Urinary bladder (tissue), 4 donors: ENCODE measurements around the gene AVEN. TPM values are rescaled to one million over a fixed set of nuclear protein-coding genes. Genes with fewer than 3 reads are reported as not detected.

Experiments
- DNase-seq: peaks from one replicate; pipeline ENCODE4 v3.0.0-alpha.2; 2015; ENCODE audit errors: extremely low spot score
- H3K27ac ChIP-seq: one replicate; pipeline ENCODE4 v1.5.1; 2013; ENCODE audit warnings: low read depth, mild to moderate bottlenecking, moderate library complexity
- H3K36me3 ChIP-seq: one replicate; pipeline ENCODE4 v1.6.1; 2013; ENCODE audit warnings: mild to moderate bottlenecking, moderate library complexity; ENCODE audit not compliant: insufficient read depth
- H3K4me1 ChIP-seq: one replicate; pipeline ENCODE4 v1.6.1; 2013; ENCODE audit warnings: mild to moderate bottlenecking, moderate library complexity; ENCODE audit not compliant: insufficient read depth
- H3K4me3 ChIP-seq: one replicate; pipeline ENCODE4 v1.5.1; 2013; ENCODE audit warnings: low read depth, low read length
- WGBS: extraction: QIAGEN DNeasy Blood & Tissue Kit; methylation state at CpG from one replicate; pipeline ENCODE4 v1.1.7; 2013; 5-methylcytosine and 5-hydroxymethylcytosine counted together
- polyA plus RNA-seq: library from polyadenylated mRNA; stranded (reverse); fragments of 200-250 nt; gene quantifications from one replicate; pipeline ENCODE4 v1.2.3, GENCODE V29; 2013
- total RNA-seq: library from RNA; depleted of rRNA; stranded (reverse); fragments of >200 nt; gene quantifications from one replicate; pipeline ENCODE4 v1.2.3, GENCODE V29; 2014
- donor health status: healthy with polysubstance abuse.
- donor health status: healthy.

The AVEN gene
- total RNA-seq (16.0 TPM), polyA plus RNA-seq (15.8 TPM)

- peak within 1 kb of the TSS; percentile 99 for H3K27ac ChIP-seq
- peak within 1 kb of the TSS; percentile 99 for H3K4me3 ChIP-seq
- whole genome bisulfite sequencing, result 1% methylated on average over 82 of the region's 82 CpGs
- H3K36me3 ChIP-seq, result no peaks in the 10 kb centered on the region
- DNase-seq, result no peak
- H3K4me1 ChIP-seq, result no peaks in the 10 kb centered on the region
Observed at GRCh38 chr15:34038871-34039789, at the start of gene AVEN. AVEN (minus strand) TSS chr15:34039204; CDS start chr15:34039046, 158 bp downstream.

- Histone ChIP-seq H3K4me3 (no peak overlapping the region), H3K36me3 (peaks cover 3% of the 10 kb centered on the region), H3K4me1 (no peaks in the 10 kb centered on the region), H3K27ac (no peak overlapping the region)
- no peak for DNase-seq
- WGBS, result 77% methylated on average over 2 of the region's 2 CpGs
Observed at GRCh38 chr15:34085746-34086145, 46.7 kb upstream of the AVEN start.

GRCh38 chr15:34084086-34084485 is 45.1 kb upstream of the AVEN start:
- no peak overlapping the region for H3K27ac ChIP-seq
- WGBS, result 35% methylated on average over 7 of the region's 7 CpGs
- peaks cover 3% of the 10 kb centered on the region for H3K36me3 ChIP-seq
- H3K4me3 ChIP-seq, result no peak overlapping the region
- no peak for DNase-seq
- H3K4me1 ChIP-seq, result no peaks in the 10 kb centered on the region

- peaks cover 1% of the 10 kb centered on the region for H3K36me3 ChIP-seq
- no peak overlapping the region for H3K4me3 ChIP-seq
- WGBS, result 56% methylated on average over 4 of the region's 4 CpGs
- no peak for DNase-seq
- no peaks in the 10 kb centered on the region for H3K4me1 ChIP-seq
- H3K27ac ChIP-seq, result no peak overlapping the region
Observed at GRCh38 chr15:34079904-34080303, 40.9 kb upstream of the AVEN start.

- Histone ChIP-seq H3K27ac (no peak overlapping the region), H3K4me3 (no peak overlapping the region), H3K36me3 (peaks cover 1% of the 10 kb centered on the region), H3K4me1 (no peaks in the 10 kb centered on the region)
- DNase-seq, result no peak
- 75% methylated on average over 3 of the region's 3 CpGs for WGBS
Observed at GRCh38 chr15:34078900-34079299, 39.9 kb upstream of the AVEN start.

GRCh38 chr15:34076785-34077184 is 37.8 kb upstream of the AVEN start:
- Histone ChIP-seq H3K4me1 (no peaks in the 10 kb centered on the region), H3K4me3 (no peak overlapping the region), H3K36me3 (no peaks in the 10 kb centered on the region), H3K27ac (no peak overlapping the region)
- no peak for DNase-seq
- 89% methylated on average over 4 of the region's 4 CpGs for WGBS

- Histone ChIP-seq H3K36me3 (no peaks in the 10 kb centered on the region), H3K27ac (no peak overlapping the region), H3K4me1 (no peaks in the 10 kb centered on the region), H3K4me3 (no peak overlapping the region)
- DNase-seq, result no peak
- WGBS, result 52% methylated on average over 6 of the region's 6 CpGs
Observed at GRCh38 chr15:34070003-34070402, 31.0 kb upstream of the AVEN start.

GRCh38 chr15:34065941-34066340 is 26.9 kb upstream of the AVEN start:
- 79% methylated on average over 8 of the region's 8 CpGs for WGBS
- peak; percentile 26 for DNase-seq
- no peak overlapping the region for H3K4me3 ChIP-seq

GRCh38 chr15:34065261-34065660 is 26.3 kb upstream of the AVEN start:
- Histone ChIP-seq H3K4me3 (no peak overlapping the region), H3K4me1 (no peaks in the 10 kb centered on the region), H3K36me3 (no peaks in the 10 kb centered on the region), H3K27ac (no peak overlapping the region)
- WGBS, result 87% methylated on average over 3 of the region's 3 CpGs
- DNase-seq, result no peak

More at GRCh38 chr15:34065941-34066340, 26.9 kb upstream of the AVEN start:
- Histone ChIP-seq H3K4me1 (no peaks in the 10 kb centered on the region), H3K36me3 (no peaks in the 10 kb centered on the region), H3K27ac (no peak overlapping the region)

GRCh38 chr15:34064438-34064837 is 25.4 kb upstream of the AVEN start:
- H3K4me1 ChIP-seq, result no peaks in the 10 kb centered on the region
- no peak overlapping the region for H3K4me3 ChIP-seq
- no peak overlapping the region for H3K27ac ChIP-seq
- WGBS, result 0% methylated on average over 1 of the region's 1 CpG
- DNase-seq, result no peak
- H3K36me3 ChIP-seq, result no peaks in the 10 kb centered on the region

- Histone ChIP-seq H3K36me3 (no peaks in the 10 kb centered on the region), H3K4me3 (no peak overlapping the region), H3K4me1 (no peaks in the 10 kb centered on the region), H3K27ac (no peak overlapping the region)
- no peak for DNase-seq
- WGBS, result 64% methylated on average over 3 of the region's 3 CpGs
Observed at GRCh38 chr15:34059946-34060345, 20.9 kb upstream of the AVEN start.

GRCh38 chr15:34059476-34059875 is 20.5 kb upstream of the AVEN start:
- DNase-seq, result no peak
- no peaks in the 10 kb centered on the region for H3K36me3 ChIP-seq
- no peak overlapping the region for H3K4me3 ChIP-seq
- H3K4me1 ChIP-seq, result no peaks in the 10 kb centered on the region
- H3K27ac ChIP-seq, result no peak overlapping the region
- 56% methylated on average over 2 of the region's 2 CpGs for WGBS

- no peaks in the 10 kb centered on the region for H3K36me3 ChIP-seq
- H3K4me1 ChIP-seq, result no peaks in the 10 kb centered on the region
- 90% methylated on average over 5 of the region's 5 CpGs for WGBS
- no peak overlapping the region for H3K27ac ChIP-seq
- no peak overlapping the region for H3K4me3 ChIP-seq
- no peak for DNase-seq
Observed at GRCh38 chr15:34056911-34057310, 17.9 kb upstream of the AVEN start.

GRCh38 chr15:34055868-34056595 is 17.0 kb upstream of the AVEN start:
- Histone ChIP-seq H3K4me3 (no peak overlapping the region), H3K27ac (peak overlapping the region; percentile 10), H3K36me3 (no peaks in the 10 kb centered on the region), H3K4me1 (no peaks in the 10 kb centered on the region)
- DNase-seq, result no peak
- 26% methylated on average over 3 of the region's 3 CpGs for WGBS
